ENCODE measurements around the gene BTBD9.

DNA sequence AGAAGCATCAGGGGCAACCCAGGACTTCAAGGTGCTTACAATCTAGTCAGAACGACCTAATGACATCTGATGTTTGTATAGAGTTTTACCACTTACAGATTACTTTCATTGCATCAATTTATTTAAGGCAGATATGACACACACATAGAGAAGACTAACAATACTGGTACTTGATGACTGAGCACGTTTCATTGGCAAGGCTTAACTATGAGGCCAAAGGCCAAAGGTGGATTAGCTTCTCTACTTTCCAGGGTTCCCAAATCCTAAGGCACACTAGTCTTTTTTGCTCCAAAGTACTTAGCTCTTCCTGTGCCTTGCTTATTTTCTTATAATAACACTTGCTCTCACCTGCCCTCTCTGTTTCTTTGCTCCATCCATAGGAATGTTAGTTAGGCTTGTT, 414.0 kb downstream of the BTBD9 start:
- no peak for TF ChIP-seq EZH2 (IDR thresholded peaks at IDR 0.05; ENCODE audit: low read length)
- TF ChIP-seq, protein P1, sequence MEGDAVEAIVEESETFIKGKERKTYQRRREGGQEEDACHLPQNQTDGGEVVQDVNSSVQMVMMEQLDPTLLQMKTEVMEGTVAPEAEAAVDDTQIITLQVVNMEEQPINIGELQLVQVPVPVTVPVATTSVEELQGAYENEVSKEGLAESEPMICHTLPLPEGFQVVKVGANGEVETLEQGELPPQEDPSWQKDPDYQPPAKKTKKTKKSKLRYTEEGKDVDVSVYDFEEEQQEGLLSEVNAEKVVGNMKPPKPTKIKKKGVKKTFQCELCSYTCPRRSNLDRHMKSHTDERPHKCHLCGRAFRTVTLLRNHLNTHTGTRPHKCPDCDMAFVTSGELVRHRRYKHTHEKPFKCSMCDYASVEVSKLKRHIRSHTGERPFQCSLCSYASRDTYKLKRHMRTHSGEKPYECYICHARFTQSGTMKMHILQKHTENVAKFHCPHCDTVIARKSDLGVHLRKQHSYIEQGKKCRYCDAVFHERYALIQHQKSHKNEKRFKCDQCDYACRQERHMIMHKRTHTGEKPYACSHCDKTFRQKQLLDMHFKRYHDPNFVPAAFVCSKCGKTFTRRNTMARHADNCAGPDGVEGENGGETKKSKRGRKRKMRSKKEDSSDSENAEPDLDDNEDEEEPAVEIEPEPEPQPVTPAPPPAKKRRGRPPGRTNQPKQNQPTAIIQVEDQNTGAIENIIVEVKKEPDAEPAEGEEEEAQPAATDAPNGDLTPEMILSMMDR (optimal IDR thresholded peaks at IDR 0.05 in 1 of 3, IDR thresholded peaks at IDR 0.05 in 1 of 3, conservative IDR thresholded peaks at IDR 0.05 in 1 of 3; ENCODE audit: extremely low read depth in 1 of 3, insufficient read depth in 2 of 3, low read length in 3 of 3) = no peak
